ENCODE data around the gene ULBP2. TPM values are rescaled to one million over a fixed set of nuclear protein-coding genes. Genes with fewer than 3 reads are reported as not detected.
"Not testable (repeated sequence)": the region's sequence is repeated elsewhere in the genome, so short reads cannot be mapped to it uniquely, and the experiment has no call there.

Gene ULBP2
- total and polyA plus RNA-seq, 9 donors, result 0.23 to 0.53 (median 0.28) TPM; not detected in 1

GRCh38 chr6:149983145-149983544, 41.3 kb downstream of the ULBP2 start:
- DNase-seq, result no peak
- Histone ChIP-seq H3K9me3 (replicated peaks; ENCODE audit: control insufficient read depth, low read depth, low read length) (peaks cover 5% of the 10 kb centered on the region), H3K4me3 (ENCODE audit: low read length) (no peak overlapping the region), H3K36me3 (ENCODE audit: control insufficient read depth, insufficient read depth, low read length) (no peaks in the 10 kb centered on the region), H3K4me1 (ENCODE audit: control insufficient read depth, insufficient read depth, low read length) (no peaks in the 10 kb centered on the region), H3K27me3 (ENCODE audit: control insufficient read depth, insufficient read depth, low read length) (peaks cover 77% of the 10 kb centered on the region), H3K27ac (ENCODE audit: low read length) (no peak overlapping the region)
- WGBS (ENCODE audit: insufficient coverage), result 0% methylated on average over 2 of the region's 9 CpGs

GRCh38 chr6:149984773-149985172, 43.0 kb downstream of the ULBP2 start:
- WGBS (ENCODE audit: insufficient coverage), result no CpG with 5 or more reads among the region's 5 CpGs
- Histone ChIP-seq H3K9me3 (replicated peaks; ENCODE audit: control insufficient read depth, low read depth, low read length) (peaks cover 5% of the 10 kb centered on the region), H3K27ac (ENCODE audit: low read length) (no peak overlapping the region), H3K27me3 (ENCODE audit: control insufficient read depth, insufficient read depth, low read length) (peaks cover 83% of the 10 kb centered on the region), H3K4me1 (ENCODE audit: control insufficient read depth, insufficient read depth, low read length) (peaks cover 3% of the 10 kb centered on the region), H3K36me3 (ENCODE audit: control insufficient read depth, insufficient read depth, low read length) (no peaks in the 10 kb centered on the region), H3K4me3 (ENCODE audit: low read length) (no peak overlapping the region)
- DNase-seq, result no peak

- H3K27me3 ChIP-seq (ENCODE audit: control insufficient read depth, insufficient read depth, low read length), result peaks cover 87% of the 10 kb centered on the region
- H3K4me3 ChIP-seq (ENCODE audit: low read length), result no peak overlapping the region
- peaks cover 10% of the 10 kb centered on the region for H3K4me1 ChIP-seq (ENCODE audit: control insufficient read depth, insufficient read depth, low read length)
- no peaks in the 10 kb centered on the region for H3K36me3 ChIP-seq (ENCODE audit: control insufficient read depth, insufficient read depth, low read length)
- no peak overlapping the region for H3K27ac ChIP-seq (ENCODE audit: low read length)
- H3K9me3 ChIP-seq (replicated peaks; ENCODE audit: control insufficient read depth, low read depth, low read length), result peaks cover 5% of the 10 kb centered on the region
- no peak for DNase-seq
- WGBS (ENCODE audit: insufficient coverage), result no CpG with 5 or more reads among the region's 5 CpGs
These were observed 43.7 kb downstream of the ULBP2 start for GRCh38 chr6:149985481-149985937.

- 33% methylated on average over 1 of the region's 2 CpGs for WGBS (ENCODE audit: insufficient coverage)
- DNase-seq, result no peak
- Histone ChIP-seq H3K9me3 (replicated peaks; ENCODE audit: control insufficient read depth, low read depth, low read length) (peaks cover 5% of the 10 kb centered on the region), H3K4me3 (ENCODE audit: low read length) (no peak overlapping the region), H3K27me3 (ENCODE audit: control insufficient read depth, insufficient read depth, low read length) (peaks cover 87% of the 10 kb centered on the region), H3K4me1 (ENCODE audit: control insufficient read depth, insufficient read depth, low read length) (peaks cover 19% of the 10 kb centered on the region), H3K36me3 (ENCODE audit: control insufficient read depth, insufficient read depth, low read length) (no peaks in the 10 kb centered on the region), H3K27ac (ENCODE audit: low read length) (no peak overlapping the region)
These were observed 45.8 kb downstream of the ULBP2 start for GRCh38 chr6:149987602-149988107.

GRCh38 chr6:149988550-149989346, 46.9 kb downstream of the ULBP2 start:
- H3K4me3 ChIP-seq (ENCODE audit: low read length), result no peak overlapping the region
- peaks cover 19% of the 10 kb centered on the region for H3K4me1 ChIP-seq (ENCODE audit: control insufficient read depth, insufficient read depth, low read length)
- DNase-seq, result no peak
- H3K9me3 ChIP-seq (replicated peaks; ENCODE audit: control insufficient read depth, low read depth, low read length), result peaks cover 5% of the 10 kb centered on the region
- WGBS (ENCODE audit: insufficient coverage), result 0% methylated on average over 7 of the region's 17 CpGs
- no peaks in the 10 kb centered on the region for H3K36me3 ChIP-seq (ENCODE audit: control insufficient read depth, insufficient read depth, low read length)
- H3K27me3 ChIP-seq (ENCODE audit: control insufficient read depth, insufficient read depth, low read length), result peaks cover 81% of the 10 kb centered on the region
- H3K27ac ChIP-seq (ENCODE audit: low read length), result no peak overlapping the region

- Histone ChIP-seq H3K9me3 (replicated peaks; ENCODE audit: control insufficient read depth, low read depth, low read length) (peaks cover 5% of the 10 kb centered on the region), H3K36me3 (ENCODE audit: control insufficient read depth, insufficient read depth, low read length) (no peaks in the 10 kb centered on the region), H3K4me3 (ENCODE audit: low read length) (no peak overlapping the region), H3K27me3 (ENCODE audit: control insufficient read depth, insufficient read depth, low read length) (peaks cover 80% of the 10 kb centered on the region), H3K27ac (ENCODE audit: low read length) (no peak overlapping the region), H3K4me1 (ENCODE audit: control insufficient read depth, insufficient read depth, low read length) (peaks cover 19% of the 10 kb centered on the region)
- 2% methylated on average over 25 of the region's 32 CpGs for WGBS (ENCODE audit: insufficient coverage)
- DNase-seq, result no peak
These were observed 48.4 kb downstream of the ULBP2 start for GRCh38 chr6:149990212-149990660.

GRCh38 chr6:149990661-149991471, 49.1 kb downstream of the ULBP2 start:
- Histone ChIP-seq H3K27me3 (ENCODE audit: control insufficient read depth, insufficient read depth, low read length) (peaks cover 80% of the 10 kb centered on the region), H3K36me3 (ENCODE audit: control insufficient read depth, insufficient read depth, low read length) (no peaks in the 10 kb centered on the region), H3K4me3 (ENCODE audit: low read length) (no peak overlapping the region), H3K27ac (ENCODE audit: low read length) (no peak overlapping the region), H3K9me3 (replicated peaks; ENCODE audit: control insufficient read depth, low read depth, low read length) (peaks cover 5% of the 10 kb centered on the region), H3K4me1 (ENCODE audit: control insufficient read depth, insufficient read depth, low read length) (peaks cover 19% of the 10 kb centered on the region)
- under 1% methylated on average over 36 of the region's 49 CpGs for WGBS (ENCODE audit: insufficient coverage)
- DNase-seq, result no peak

GRCh38 chr6:149991472-149991795, 49.6 kb downstream of the ULBP2 start:
- not testable (repeated sequence) for H3K4me3 ChIP-seq (ENCODE audit: low read length); DNase-seq; H3K27ac ChIP-seq (ENCODE audit: low read length); H3K36me3 ChIP-seq (ENCODE audit: control insufficient read depth, insufficient read depth, low read length); H3K9me3 ChIP-seq (replicated peaks; ENCODE audit: control insufficient read depth, low read depth, low read length)
- peaks cover 80% of the 10 kb centered on the region for H3K27me3 ChIP-seq (ENCODE audit: control insufficient read depth, insufficient read depth, low read length)
- peaks cover 19% of the 10 kb centered on the region for H3K4me1 ChIP-seq (ENCODE audit: control insufficient read depth, insufficient read depth, low read length)
- WGBS (ENCODE audit: insufficient coverage), result no CpG with 5 or more reads among the region's 7 CpGs

GRCh38 chr6:149991838-149992237, 50.0 kb downstream of the ULBP2 start:
- DNase-seq, result no peak
- Histone ChIP-seq H3K4me1 (ENCODE audit: control insufficient read depth, insufficient read depth, low read length) (peaks cover 19% of the 10 kb centered on the region), H3K9me3 (replicated peaks; ENCODE audit: control insufficient read depth, low read depth, low read length) (peaks cover 5% of the 10 kb centered on the region), H3K27ac (ENCODE audit: low read length) (no peak overlapping the region), H3K27me3 (ENCODE audit: control insufficient read depth, insufficient read depth, low read length) (peaks cover 79% of the 10 kb centered on the region), H3K36me3 (ENCODE audit: control insufficient read depth, insufficient read depth, low read length) (no peaks in the 10 kb centered on the region), H3K4me3 (ENCODE audit: low read length) (no peak overlapping the region)
- 59% methylated on average over 2 of the region's 4 CpGs for WGBS (ENCODE audit: insufficient coverage)

- Histone ChIP-seq H3K36me3 (ENCODE audit: control insufficient read depth, insufficient read depth, low read length) (no peaks in the 10 kb centered on the region), H3K4me1 (ENCODE audit: control insufficient read depth, insufficient read depth, low read length) (peaks cover 11% of the 10 kb centered on the region), H3K9me3 (replicated peaks; ENCODE audit: control insufficient read depth, low read depth, low read length) (no peaks in the 10 kb centered on the region), H3K27ac (ENCODE audit: low read length) (no peak overlapping the region), H3K27me3 (ENCODE audit: control insufficient read depth, insufficient read depth, low read length) (peaks cover 61% of the 10 kb centered on the region), H3K4me3 (ENCODE audit: low read length) (no peak overlapping the region)
- DNase-seq, result no peak
- WGBS (ENCODE audit: insufficient coverage), result 58% methylated on average over 5 of the region's 6 CpGs
These were observed 53.5 kb downstream of the ULBP2 start for GRCh38 chr6:149995235-149995750.

All from muscle of leg (tissue), 11 donors.